ENCODE data around the gene TECPR1.

The TECPR1 gene, protein sequence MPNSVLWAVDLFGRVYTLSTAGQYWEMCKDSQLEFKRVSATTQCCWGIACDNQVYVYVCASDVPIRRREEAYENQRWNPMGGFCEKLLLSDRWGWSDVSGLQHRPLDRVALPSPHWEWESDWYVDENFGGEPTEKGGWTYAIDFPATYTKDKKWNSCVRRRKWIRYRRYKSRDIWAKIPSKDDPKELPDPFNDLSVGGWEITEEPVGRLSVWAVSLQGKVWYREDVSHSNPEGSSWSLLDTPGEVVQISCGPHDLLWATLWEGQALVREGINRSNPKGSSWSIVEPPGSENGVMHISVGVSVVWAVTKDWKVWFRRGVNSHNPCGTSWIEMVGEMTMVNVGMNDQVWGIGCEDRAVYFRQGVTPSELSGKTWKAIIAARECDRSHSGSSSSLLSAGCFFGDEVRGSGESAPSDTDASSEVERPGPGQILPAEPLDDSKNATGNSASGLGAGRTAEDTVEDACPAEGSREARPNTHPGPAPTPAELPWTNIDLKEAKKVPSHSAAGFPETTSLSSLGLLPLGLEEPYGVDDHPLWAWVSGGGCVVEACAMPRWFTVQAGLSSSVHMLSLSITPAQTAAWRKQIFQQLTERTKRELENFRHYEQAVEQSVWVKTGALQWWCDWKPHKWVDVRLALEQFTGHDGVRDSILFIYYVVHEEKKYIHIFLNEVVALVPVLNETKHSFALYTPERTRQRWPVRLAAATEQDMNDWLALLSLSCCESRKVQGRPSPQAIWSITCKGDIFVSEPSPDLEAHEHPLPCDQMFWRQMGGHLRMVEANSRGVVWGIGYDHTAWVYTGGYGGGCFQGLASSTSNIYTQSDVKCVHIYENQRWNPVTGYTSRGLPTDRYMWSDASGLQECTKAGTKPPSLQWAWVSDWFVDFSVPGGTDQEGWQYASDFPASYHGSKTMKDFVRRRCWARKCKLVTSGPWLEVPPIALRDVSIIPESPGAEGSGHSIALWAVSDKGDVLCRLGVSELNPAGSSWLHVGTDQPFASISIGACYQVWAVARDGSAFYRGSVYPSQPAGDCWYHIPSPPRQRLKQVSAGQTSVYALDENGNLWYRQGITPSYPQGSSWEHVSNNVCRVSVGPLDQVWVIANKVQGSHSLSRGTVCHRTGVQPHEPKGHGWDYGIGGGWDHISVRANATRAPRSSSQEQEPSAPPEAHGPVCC

DNA sequence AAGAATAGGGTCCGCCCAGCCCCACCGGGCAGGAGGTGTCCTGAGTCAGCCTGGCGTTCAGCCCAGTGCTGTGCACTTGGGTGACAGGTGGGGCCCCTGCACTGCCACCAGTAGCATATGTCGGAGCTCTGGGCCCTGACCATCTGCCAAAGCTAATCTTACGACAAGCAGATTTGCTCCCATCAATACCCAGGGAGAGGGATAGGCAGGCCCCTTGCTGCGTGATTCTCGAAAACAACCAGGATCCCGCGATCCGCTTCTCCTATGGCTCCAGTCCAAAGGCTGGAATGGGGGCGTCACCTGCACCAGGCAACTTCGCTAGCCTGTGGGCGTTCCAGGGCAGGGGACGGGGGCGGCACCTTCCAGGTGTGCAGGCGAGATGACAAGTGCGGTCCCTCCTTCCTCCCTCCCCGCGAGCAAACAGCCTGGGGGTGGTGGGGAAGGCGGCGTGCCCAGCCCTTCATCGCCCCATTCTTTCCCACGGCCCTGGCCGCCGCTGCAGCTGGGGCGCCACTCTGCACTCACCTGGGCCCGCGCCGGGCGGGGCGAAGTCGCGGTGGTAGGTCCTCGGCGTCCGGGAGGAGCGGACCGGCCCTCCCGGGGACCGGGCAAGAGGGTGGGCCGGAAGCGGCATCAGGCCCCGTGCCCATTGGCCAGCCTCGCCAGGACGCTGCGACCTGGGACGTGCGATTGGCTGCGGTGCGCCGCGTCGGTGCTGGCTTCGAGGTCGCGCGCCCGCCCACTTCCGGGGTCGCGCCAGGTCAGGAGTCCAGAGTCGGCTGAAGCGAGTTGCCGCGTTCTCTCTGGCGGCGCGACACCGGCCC lies at the start of gene TECPR1:
TECPR1 (minus strand) TSS at position 632 of the 824 bp plus-strand sequence. CDS start 6,086 bp downstream, outside the sequence.
- H3K4me1 ChIP-seq (ENCODE audit: control insufficient read depth, low read depth, low read length) = peaks cover 3% of the 10 kb centered on the region
- H3K27ac ChIP-seq (ENCODE audit: low read length) = no peak within 1 kb of the TSS

DNA sequence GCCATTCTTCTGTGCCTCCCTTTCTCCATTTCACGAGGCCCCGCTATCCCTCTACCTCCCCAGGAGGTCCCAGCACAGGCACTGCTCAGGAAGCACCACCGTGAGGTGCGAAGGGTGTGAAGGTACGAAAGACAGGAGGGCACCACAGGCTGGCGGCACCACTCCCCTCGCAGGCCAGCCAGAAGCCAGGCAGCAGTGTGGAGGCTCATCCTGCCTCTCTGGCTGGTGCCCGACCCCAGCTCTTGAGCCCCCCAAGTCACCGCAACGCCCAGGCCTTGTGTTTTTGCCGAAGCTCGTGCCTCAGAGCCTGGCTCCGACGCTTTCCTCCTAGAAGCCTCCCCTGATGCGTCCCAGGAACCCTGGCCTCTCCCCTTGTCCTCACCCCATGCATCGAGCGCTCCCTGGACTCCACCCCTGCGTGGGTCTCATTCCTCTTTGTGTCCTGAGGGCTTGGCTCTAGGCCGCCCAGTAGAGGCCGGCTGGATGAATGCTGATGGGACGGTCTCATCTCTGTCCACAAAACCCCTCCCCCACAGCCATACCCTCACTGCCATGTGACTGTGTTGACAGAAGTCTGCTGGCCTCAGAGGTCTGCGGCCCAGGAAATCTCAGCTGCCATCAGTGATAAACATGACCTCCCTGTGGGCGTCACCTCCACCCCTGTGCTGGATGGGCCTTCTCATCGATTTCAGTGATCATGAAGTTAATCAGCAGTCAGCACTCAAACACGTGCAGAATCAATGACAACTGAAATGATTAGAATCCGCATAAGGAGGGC lies 48.8 kb upstream of the TECPR1 start:
- H3K4me1 ChIP-seq (ENCODE audit: control insufficient read depth, low read depth, low read length) = no peaks in the 10 kb centered on the region

More for the DNA sequence above, at the start of gene TECPR1:
- peak within 1 kb of the TSS; percentile 84 for H3K4me3 ChIP-seq (ENCODE audit: low read length)
- H3K27me3 ChIP-seq (ENCODE audit: control insufficient read depth, insufficient read depth, low read length) = no peaks in the 10 kb centered on the region
- H3K9ac ChIP-seq (ENCODE audit: low read length) = peak within 1 kb of the TSS; percentile 43
- H3K9me3 ChIP-seq (ENCODE audit: control insufficient read depth, low read depth, low read length) = no peaks in the 10 kb centered on the region
- peaks cover 2% of the 10 kb centered on the region for H3K36me3 ChIP-seq (ENCODE audit: control insufficient read depth, low read depth, low read length)

DNA sequence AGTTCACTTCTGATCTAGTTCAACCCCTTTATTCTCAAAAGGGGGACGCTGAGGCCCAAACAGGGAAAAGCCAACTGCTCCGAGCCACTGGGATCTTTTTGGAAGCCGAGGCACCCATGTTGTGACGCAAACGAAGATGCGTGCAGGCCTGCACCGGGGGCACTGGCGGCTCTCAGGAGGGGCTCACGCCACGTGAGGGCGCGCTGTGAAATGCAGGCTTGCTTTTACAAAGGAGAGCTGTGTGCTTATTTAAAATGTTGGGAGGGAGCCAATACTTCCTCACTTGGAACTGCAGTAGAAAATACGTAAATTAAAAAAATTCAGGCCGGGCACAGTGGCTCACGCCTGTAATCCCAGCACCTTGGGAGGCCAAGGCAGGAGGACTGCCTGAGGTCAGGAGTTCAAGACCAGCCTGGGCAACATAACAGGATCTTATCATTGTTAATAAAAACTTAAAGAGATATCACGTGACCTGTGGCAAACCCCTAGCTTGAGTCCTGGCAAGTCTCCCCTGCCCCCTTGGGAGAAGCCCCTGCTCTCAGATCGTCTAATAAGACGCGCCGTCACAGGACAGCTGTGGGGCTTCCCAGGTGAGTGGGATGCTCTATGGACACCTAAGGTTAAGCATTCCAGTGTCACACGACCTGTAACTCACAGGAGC lies 45.7 kb upstream of the TECPR1 start:
- Histone ChIP-seq H3K9me3 (ENCODE audit: control insufficient read depth, low read depth, low read length) (no peaks in the 10 kb centered on the region), H3K4me3 (ENCODE audit: low read length) (no peak overlapping the region), H3K4me1 (ENCODE audit: control insufficient read depth, low read depth, low read length) (peaks cover 3% of the 10 kb centered on the region), H3K9ac (ENCODE audit: low read length) (no peak overlapping the region), H3K27me3 (ENCODE audit: control insufficient read depth, insufficient read depth, low read length) (no peaks in the 10 kb centered on the region), H3K36me3 (ENCODE audit: control insufficient read depth, low read depth, low read length) (peaks cover 18% of the 10 kb centered on the region), H3K27ac (ENCODE audit: low read length) (no peak overlapping the region)

More for the DNA sequence above, 48.8 kb upstream of the TECPR1 start:
- H3K27me3 ChIP-seq (ENCODE audit: control insufficient read depth, insufficient read depth, low read length) = no peaks in the 10 kb centered on the region
- H3K36me3 ChIP-seq (ENCODE audit: control insufficient read depth, low read depth, low read length) = peaks cover 9% of the 10 kb centered on the region
- no peak overlapping the region for H3K9ac ChIP-seq (ENCODE audit: low read length)
- no peak overlapping the region for H3K27ac ChIP-seq (ENCODE audit: low read length)
- H3K4me3 ChIP-seq (ENCODE audit: low read length) = no peak overlapping the region
- H3K9me3 ChIP-seq (ENCODE audit: control insufficient read depth, low read depth, low read length) = no peaks in the 10 kb centered on the region

DNA sequence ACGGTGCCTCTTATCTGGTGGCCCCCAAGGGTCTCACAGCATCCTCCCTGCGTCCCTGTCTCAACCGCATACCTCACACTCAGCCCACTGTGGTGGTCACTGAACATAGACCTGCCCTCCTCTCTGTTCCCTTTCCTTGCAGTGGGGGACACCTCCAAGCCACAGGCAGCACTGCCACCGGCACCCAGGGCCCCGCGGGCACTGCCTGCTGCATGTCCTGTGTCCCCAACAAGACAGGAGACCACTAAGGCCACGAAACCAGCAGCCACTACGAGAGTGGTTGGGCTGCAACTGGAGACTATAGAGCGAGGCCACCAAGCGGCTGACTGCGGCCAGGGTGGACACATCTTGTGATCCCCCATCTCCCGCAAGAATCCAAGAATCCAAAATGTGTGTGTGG lies 44.8 kb upstream of the TECPR1 start:
- no peak overlapping the region for H3K4me3 ChIP-seq (ENCODE audit: low read length)
- H3K27me3 ChIP-seq (ENCODE audit: control insufficient read depth, insufficient read depth, low read length) = no peaks in the 10 kb centered on the region
- no peaks in the 10 kb centered on the region for H3K9me3 ChIP-seq (ENCODE audit: control insufficient read depth, low read depth, low read length)
- peaks cover 3% of the 10 kb centered on the region for H3K4me1 ChIP-seq (ENCODE audit: control insufficient read depth, low read depth, low read length)
- no peak overlapping the region for H3K27ac ChIP-seq (ENCODE audit: low read length)
- peaks cover 26% of the 10 kb centered on the region for H3K36me3 ChIP-seq (ENCODE audit: control insufficient read depth, low read depth, low read length)
- no peak overlapping the region for H3K9ac ChIP-seq (ENCODE audit: low read length)

DNA sequence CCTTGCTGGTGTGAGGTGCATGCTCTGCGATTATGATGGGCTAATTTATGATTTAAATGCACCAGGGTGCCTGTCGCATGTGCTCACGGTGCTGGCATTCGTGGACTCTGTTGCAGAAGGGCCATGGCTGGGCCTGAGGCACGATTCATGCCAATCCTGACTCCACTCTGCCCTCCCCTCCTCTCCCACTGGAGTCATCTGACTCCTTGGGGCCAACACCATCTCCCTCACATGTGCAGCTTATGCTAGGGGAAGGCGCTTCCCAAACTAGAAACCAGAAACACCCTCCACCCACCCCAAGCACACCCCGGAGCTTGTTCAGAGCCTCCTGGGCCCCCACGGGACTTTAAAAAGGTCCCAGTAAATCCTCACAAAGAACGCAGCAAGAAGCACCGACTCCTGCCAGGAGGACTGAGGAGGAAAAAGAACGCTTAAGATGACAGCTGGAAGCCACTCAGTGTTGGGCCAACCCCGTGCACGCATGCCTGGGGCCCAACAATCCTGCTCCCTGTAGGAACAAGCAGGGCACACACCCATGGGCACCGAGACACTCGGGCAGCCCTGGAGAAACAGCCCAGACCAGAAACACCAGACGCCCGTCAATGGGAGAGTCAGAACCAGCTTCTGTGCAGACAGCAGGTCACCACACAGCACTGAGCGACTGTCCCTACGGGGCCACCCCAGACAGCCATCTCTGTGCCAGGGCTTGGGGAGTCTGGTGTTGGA lies 43.6 kb upstream of the TECPR1 start:
- H3K36me3 ChIP-seq (ENCODE audit: control insufficient read depth, low read depth, low read length) = peaks cover 27% of the 10 kb centered on the region

DNA sequence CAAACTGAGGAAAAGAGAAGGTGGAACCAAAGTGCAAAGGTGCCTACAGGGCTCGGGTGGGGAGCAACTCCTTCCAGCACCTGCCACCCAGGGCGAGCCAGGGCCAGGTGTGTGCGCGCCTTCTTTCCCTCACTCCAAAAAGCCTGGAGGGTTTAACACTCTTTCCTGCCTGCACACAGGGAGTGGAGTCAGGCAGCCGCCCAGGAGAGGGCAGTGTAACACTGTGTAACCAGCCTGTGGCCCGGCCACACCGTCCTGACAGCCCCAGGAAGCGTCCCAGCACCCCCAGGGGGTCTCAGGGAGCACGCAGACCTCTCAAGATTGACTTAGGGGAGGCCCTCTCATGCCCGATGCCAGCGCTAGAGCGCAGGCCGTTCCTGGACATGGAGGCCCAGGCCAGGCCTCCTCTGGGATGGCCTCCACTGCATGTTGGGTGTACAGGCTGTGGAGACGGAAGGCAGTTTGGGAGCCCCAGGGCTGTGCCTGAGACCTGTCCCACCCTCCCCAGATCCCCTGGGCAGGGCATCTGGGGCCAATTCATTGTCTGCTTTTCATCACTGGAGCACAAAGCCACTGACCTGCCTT lies 42.9 kb upstream of the TECPR1 start:
- Histone ChIP-seq H3K9ac (ENCODE audit: low read length) (no peak overlapping the region), H3K4me3 (ENCODE audit: low read length) (no peak overlapping the region), H3K9me3 (ENCODE audit: control insufficient read depth, low read depth, low read length) (no peaks in the 10 kb centered on the region), H3K36me3 (ENCODE audit: control insufficient read depth, low read depth, low read length) (peaks cover 27% of the 10 kb centered on the region), H3K27ac (ENCODE audit: low read length) (no peak overlapping the region), H3K4me1 (ENCODE audit: control insufficient read depth, low read depth, low read length) (peaks cover 5% of the 10 kb centered on the region), H3K27me3 (ENCODE audit: control insufficient read depth, insufficient read depth, low read length) (no peaks in the 10 kb centered on the region)

More for the DNA sequence above, 43.6 kb upstream of the TECPR1 start:
- H3K9me3 ChIP-seq (ENCODE audit: control insufficient read depth, low read depth, low read length) = no peaks in the 10 kb centered on the region
- no peaks in the 10 kb centered on the region for H3K27me3 ChIP-seq (ENCODE audit: control insufficient read depth, insufficient read depth, low read length)
- no peak overlapping the region for H3K9ac ChIP-seq (ENCODE audit: low read length)
- H3K27ac ChIP-seq (ENCODE audit: low read length) = no peak overlapping the region
- no peak overlapping the region for H3K4me3 ChIP-seq (ENCODE audit: low read length)
- peaks cover 5% of the 10 kb centered on the region for H3K4me1 ChIP-seq (ENCODE audit: control insufficient read depth, low read depth, low read length)

DNA sequence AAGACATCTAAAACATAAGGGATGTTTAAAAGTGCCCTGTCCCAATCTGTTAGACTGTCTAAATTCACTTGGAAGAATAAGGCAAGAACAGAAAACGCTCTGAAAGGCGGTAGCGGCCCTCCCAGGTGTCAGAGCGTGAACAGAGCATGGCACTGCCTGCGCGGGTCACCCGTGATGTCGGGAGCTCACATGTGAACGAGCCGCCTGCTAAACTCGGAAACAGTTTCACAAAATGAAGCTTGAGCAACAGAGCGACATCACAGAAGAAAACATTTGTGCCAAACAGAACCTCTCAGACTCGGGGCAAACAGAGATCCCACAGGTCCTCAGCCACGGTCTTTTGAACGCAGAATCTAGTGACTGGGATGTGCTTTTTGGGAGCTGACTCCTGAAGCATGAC lies 42.3 kb upstream of the TECPR1 start:
- H3K27ac ChIP-seq (ENCODE audit: low read length) = no peak overlapping the region
- no peak overlapping the region for H3K4me3 ChIP-seq (ENCODE audit: low read length)
- H3K4me1 ChIP-seq (ENCODE audit: control insufficient read depth, low read depth, low read length) = peaks cover 5% of the 10 kb centered on the region
- no peaks in the 10 kb centered on the region for H3K27me3 ChIP-seq (ENCODE audit: control insufficient read depth, insufficient read depth, low read length)
- H3K9me3 ChIP-seq (ENCODE audit: control insufficient read depth, low read depth, low read length) = no peaks in the 10 kb centered on the region
- peaks cover 27% of the 10 kb centered on the region for H3K36me3 ChIP-seq (ENCODE audit: control insufficient read depth, low read depth, low read length)
- H3K9ac ChIP-seq (ENCODE audit: low read length) = no peak overlapping the region

DNA sequence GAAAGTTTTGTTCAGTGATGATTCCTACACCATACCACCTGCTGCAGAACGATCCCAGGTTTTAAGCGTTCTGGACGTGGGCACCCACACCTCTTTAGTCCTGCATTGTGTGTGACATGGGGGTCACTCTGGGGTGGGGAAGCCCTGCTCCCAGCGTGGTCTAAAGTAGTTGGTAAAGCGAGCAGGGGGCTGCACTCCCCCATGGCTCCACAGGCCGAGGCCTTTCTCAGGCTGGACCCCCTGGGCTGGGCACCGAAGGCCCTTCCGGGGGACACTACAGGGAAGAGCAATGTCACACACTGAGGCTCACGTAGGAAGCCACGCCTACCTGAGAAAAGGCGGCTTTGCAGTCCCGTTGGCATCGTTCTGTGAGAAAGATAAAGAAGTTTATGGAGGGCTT lies 41.7 kb upstream of the TECPR1 start:
- Histone ChIP-seq H3K36me3 (ENCODE audit: control insufficient read depth, low read depth, low read length) (peaks cover 27% of the 10 kb centered on the region), H3K27me3 (ENCODE audit: control insufficient read depth, insufficient read depth, low read length) (no peaks in the 10 kb centered on the region), H3K9me3 (ENCODE audit: control insufficient read depth, low read depth, low read length) (no peaks in the 10 kb centered on the region), H3K4me1 (ENCODE audit: control insufficient read depth, low read depth, low read length) (peaks cover 5% of the 10 kb centered on the region), H3K4me3 (ENCODE audit: low read length) (no peak overlapping the region), H3K27ac (ENCODE audit: low read length) (no peak overlapping the region), H3K9ac (ENCODE audit: low read length) (no peak overlapping the region)

DNA sequence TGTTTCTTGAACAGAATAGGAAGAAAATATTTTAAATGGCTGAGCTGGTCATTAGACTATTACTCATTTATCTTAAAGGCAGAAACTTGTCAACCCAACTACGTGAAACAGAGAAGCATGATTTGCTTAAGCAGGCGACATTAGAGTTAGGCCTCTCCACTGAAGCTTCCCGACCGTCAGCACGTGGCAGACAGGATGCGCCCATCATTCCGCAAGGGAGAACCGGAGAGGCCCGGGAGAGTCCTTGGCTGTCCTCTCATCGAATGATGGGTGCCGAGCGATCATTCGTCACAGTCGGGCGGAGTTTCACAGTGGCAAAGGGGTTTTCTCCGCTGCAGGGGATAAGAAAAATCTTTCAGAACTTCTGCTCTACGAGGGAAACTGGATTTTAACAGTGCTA lies 41.2 kb upstream of the TECPR1 start:
- H3K4me1 ChIP-seq (ENCODE audit: control insufficient read depth, low read depth, low read length) = peaks cover 5% of the 10 kb centered on the region
- no peaks in the 10 kb centered on the region for H3K9me3 ChIP-seq (ENCODE audit: control insufficient read depth, low read depth, low read length)
- no peak overlapping the region for H3K27ac ChIP-seq (ENCODE audit: low read length)
- no peaks in the 10 kb centered on the region for H3K27me3 ChIP-seq (ENCODE audit: control insufficient read depth, insufficient read depth, low read length)
- peaks cover 27% of the 10 kb centered on the region for H3K36me3 ChIP-seq (ENCODE audit: control insufficient read depth, low read depth, low read length)
- no peak overlapping the region for H3K9ac ChIP-seq (ENCODE audit: low read length)
- H3K4me3 ChIP-seq (ENCODE audit: low read length) = no peak overlapping the region
